Astrocyte (in vitro differentiated cells and primary cell): ENCODE measurements around the gene C22orf31. TPM values are rescaled to one million over a fixed set of nuclear protein-coding genes. Genes with fewer than 3 reads are reported as not detected.

Source experiments
- DNase-seq: peaks from one replicate; pipeline ENCODE4 v3.0.0-alpha.2; 2010; ENCODE audit warnings: low read depth
- FAIRE-seq: peaks from 2 replicates; lab custom pipeline; 2011; peaks lifted over from hg19 to GRCh38; lab: Jason Lieb, UNC
- H2AFZ ChIP-seq: 2 replicates; pipeline ENCODE4 v1.6.0; 2012; ENCODE audit warnings: low read depth, low read length, inconsistent platforms
- H3K27ac ChIP-seq: 2 replicates; pipeline ENCODE4 v1.5.1; 2011; ENCODE audit warnings: low read depth, low read length, inconsistent platforms
- H3K27me3 ChIP-seq: 2 replicates; pipeline ENCODE4 v1.6.0; 2011; ENCODE audit warnings: low read length, inconsistent platforms; ENCODE audit not compliant: insufficient read depth
- H3K36me3 ChIP-seq: 2 replicates; pipeline ENCODE4 v1.5.1; 2011; ENCODE audit warnings: low read length, inconsistent platforms; ENCODE audit not compliant: insufficient read depth
- H3K4me1 ChIP-seq: 2 replicates; pipeline ENCODE4 v1.5.1; 2011; ENCODE audit warnings: low read length, inconsistent platforms; ENCODE audit not compliant: insufficient read depth
- H3K4me2 ChIP-seq: 2 replicates; pipeline ENCODE4 v1.6.0; 2012; ENCODE audit warnings: low read length, inconsistent platforms
- H3K4me3 ChIP-seq: 2 replicates; pipeline ENCODE4 v1.5.1; 2011; ENCODE audit warnings: low read depth, mild to moderate bottlenecking, low read length, inconsistent platforms; ENCODE audit not compliant: insufficient read depth
- H3K79me2 ChIP-seq: 2 replicates; pipeline ENCODE4 v1.6.0; 2012; ENCODE audit warnings: mild to moderate bottlenecking, low read length, inconsistent platforms; ENCODE audit not compliant: insufficient read depth
- H3K9ac ChIP-seq: 2 replicates; pipeline ENCODE4 v1.6.0; 2012; ENCODE audit warnings: mild to moderate bottlenecking, low read length, inconsistent platforms
- H3K9me3 ChIP-seq: 2 replicates; pipeline ENCODE4 v1.5.1; 2012; ENCODE audit warnings: low read depth, mild to moderate bottlenecking, low read length, inconsistent platforms; ENCODE audit not compliant: insufficient read depth
- H4K20me1 ChIP-seq: 2 replicates; pipeline ENCODE4 v1.6.0; 2012; ENCODE audit warnings: low read length, inconsistent platforms; ENCODE audit not compliant: insufficient read depth
- H3K27ac Mint-ChIP-seq: one replicate; pipeline ENCODE4 v1.8.0; 2021; ENCODE audit warnings: mild to moderate bottlenecking, mixed read lengths; ENCODE audit not compliant: unreplicated experiment
- H3K27me3 Mint-ChIP-seq: one replicate; pipeline ENCODE4 v1.8.0; 2021; ENCODE audit warnings: low read depth, mixed read lengths; ENCODE audit not compliant: unreplicated experiment
- H3K36me3 Mint-ChIP-seq: one replicate; pipeline ENCODE4 v1.8.0; 2021; ENCODE audit warnings: low read depth, mixed read lengths; ENCODE audit not compliant: unreplicated experiment
- H3K4me1 Mint-ChIP-seq: one replicate; pipeline ENCODE4 v1.8.0; 2021; ENCODE audit warnings: low read depth, mixed read lengths; ENCODE audit not compliant: unreplicated experiment
- H3K4me3 Mint-ChIP-seq: one replicate; pipeline ENCODE4 v1.8.0; 2021; ENCODE audit warnings: mild to moderate bottlenecking, moderate library complexity, mixed read lengths; ENCODE audit not compliant: unreplicated experiment
- H3K9me3 Mint-ChIP-seq: one replicate; pipeline ENCODE4 v1.8.0; 2021; ENCODE audit warnings: mild to moderate bottlenecking, mixed read lengths; ENCODE audit not compliant: unreplicated experiment
- EZH2 ChIP-seq: IDR thresholded peaks from 2 replicates; pipeline ENCODE4 v1.6.1; 2012; ENCODE audit warnings: mild to moderate bottlenecking, low read length, inconsistent platforms; ENCODE audit not compliant: insufficient read depth
- total RNA-seq: library from RNA; stranded (reverse); gene quantifications from 2 replicates; pipeline ENCODE4 v1.2.1, GENCODE V29; 2021
- TF ChIP-seq, protein P1 (sequence below): IDR thresholded peaks from 2 replicates; pipeline ENCODE4 v1.5.1; 2011; ENCODE audit warnings: low read depth, mild to moderate bottlenecking, inconsistent platforms, low read length, moderate library complexity; ENCODE audit not compliant: insufficient read depth

Gene C22orf31
- total RNA-seq, 1 donor from 2014 or later, result not detected

DNA sequence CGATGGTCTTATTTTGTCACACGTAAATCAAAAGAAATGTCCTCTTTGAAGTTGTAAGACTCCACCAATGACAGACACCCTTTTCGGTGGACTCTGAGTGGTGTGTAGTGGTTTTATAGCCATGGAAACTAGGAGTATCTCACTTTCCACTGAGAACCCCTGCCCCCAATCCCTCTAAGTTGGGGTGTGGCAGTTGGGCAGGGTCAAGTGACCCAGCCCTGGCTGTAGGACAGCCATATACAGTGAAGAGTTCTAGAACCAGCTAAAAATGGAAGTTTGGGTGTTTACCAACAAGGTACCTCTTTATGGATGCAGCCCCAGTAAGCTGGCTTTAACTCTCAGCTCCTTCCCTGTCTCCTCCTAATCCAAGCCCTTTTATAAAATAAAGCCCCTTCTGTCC lies 5.2 kb downstream of the C22orf31 start:
- TF ChIP-seq, protein P1, sequence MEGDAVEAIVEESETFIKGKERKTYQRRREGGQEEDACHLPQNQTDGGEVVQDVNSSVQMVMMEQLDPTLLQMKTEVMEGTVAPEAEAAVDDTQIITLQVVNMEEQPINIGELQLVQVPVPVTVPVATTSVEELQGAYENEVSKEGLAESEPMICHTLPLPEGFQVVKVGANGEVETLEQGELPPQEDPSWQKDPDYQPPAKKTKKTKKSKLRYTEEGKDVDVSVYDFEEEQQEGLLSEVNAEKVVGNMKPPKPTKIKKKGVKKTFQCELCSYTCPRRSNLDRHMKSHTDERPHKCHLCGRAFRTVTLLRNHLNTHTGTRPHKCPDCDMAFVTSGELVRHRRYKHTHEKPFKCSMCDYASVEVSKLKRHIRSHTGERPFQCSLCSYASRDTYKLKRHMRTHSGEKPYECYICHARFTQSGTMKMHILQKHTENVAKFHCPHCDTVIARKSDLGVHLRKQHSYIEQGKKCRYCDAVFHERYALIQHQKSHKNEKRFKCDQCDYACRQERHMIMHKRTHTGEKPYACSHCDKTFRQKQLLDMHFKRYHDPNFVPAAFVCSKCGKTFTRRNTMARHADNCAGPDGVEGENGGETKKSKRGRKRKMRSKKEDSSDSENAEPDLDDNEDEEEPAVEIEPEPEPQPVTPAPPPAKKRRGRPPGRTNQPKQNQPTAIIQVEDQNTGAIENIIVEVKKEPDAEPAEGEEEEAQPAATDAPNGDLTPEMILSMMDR, result no peak
- TF ChIP-seq EZH2, result no peak
- no peaks in the 10 kb centered on the region for H3K36me3 ChIP-seq
- no peaks in the 10 kb centered on the region for H4K20me1 ChIP-seq
- H3K4me3 Mint-ChIP-seq, result no peak overlapping the region
- no peak overlapping the region for H3K27ac Mint-ChIP-seq
- H3K4me3 ChIP-seq, result no peak overlapping the region
- H3K4me1 ChIP-seq, result no peaks in the 10 kb centered on the region
- no peaks in the 10 kb centered on the region for H3K36me3 Mint-ChIP-seq
- DNase-seq, result no peak
- H3K27ac ChIP-seq, result no peak overlapping the region
- no peak for FAIRE-seq
- peaks cover 14% of the 10 kb centered on the region for H3K27me3 Mint-ChIP-seq
- no peak overlapping the region for H3K4me2 ChIP-seq
- H3K79me2 ChIP-seq, result no peaks in the 10 kb centered on the region
- H3K9me3 Mint-ChIP-seq, result no peaks in the 10 kb centered on the region
- no peak overlapping the region for H3K9ac ChIP-seq
- H3K4me1 Mint-ChIP-seq, result no peaks in the 10 kb centered on the region
- H3K9me3 ChIP-seq, result no peaks in the 10 kb centered on the region
- H3K27me3 ChIP-seq, result no peaks in the 10 kb centered on the region
- H2AFZ ChIP-seq, result no peak overlapping the region

- Histone ChIP-seq H2AFZ (no peak overlapping the region), H3K4me3 (no peak overlapping the region), H3K4me1 (no peaks in the 10 kb centered on the region), H3K9ac (no peak overlapping the region), H3K4me2 (no peak overlapping the region), H3K27me3 (no peaks in the 10 kb centered on the region), H3K9me3 (no peaks in the 10 kb centered on the region), H3K79me2 (no peaks in the 10 kb centered on the region), H3K36me3 (no peaks in the 10 kb centered on the region), H3K27ac (no peak overlapping the region), H4K20me1 (no peaks in the 10 kb centered on the region)
- Mint-ChIP-seq H3K27ac (no peak overlapping the region), H3K27me3 (peaks cover 5% of the 10 kb centered on the region), H3K4me1 (no peaks in the 10 kb centered on the region), H3K36me3 (peaks cover 3% of the 10 kb centered on the region), H3K9me3 (no peaks in the 10 kb centered on the region), H3K4me3 (no peak overlapping the region)
- FAIRE-seq (no peak), DNase-seq (no peak)
- TF ChIP-seq, protein P1, result no peak
- TF ChIP-seq EZH2, result no peak
Observed at GRCh38 chr22:29055192-29055830, 6.3 kb downstream of the C22orf31 start.

DNA sequence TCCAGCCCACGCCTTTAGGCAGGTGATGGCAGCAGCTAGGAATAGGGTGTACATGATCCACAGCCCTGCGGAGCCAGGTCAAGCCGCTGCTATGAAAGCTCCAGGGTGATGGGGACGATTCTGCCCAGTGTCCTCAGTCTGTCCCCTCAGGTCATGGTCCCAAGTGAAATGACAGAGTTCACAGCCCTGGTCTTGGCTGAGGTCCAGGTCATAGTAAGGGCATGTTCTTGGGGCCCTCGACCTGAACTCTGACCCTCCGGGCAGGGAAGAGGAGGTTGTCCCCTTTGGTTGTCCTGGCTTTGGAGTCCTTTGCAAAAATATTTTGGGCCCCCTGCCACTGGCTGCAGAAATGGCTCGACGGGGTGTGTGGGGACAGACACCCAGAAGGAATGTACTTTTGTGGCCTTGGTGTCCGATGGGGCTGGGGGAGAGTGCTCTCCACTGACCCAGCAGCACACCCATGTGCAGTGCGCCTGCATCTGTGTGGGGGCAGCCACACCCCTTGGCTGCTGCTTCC lies 7.3 kb downstream of the C22orf31 start:
- Mint-ChIP-seq H3K9me3 (no peaks in the 10 kb centered on the region), H3K27ac (no peak overlapping the region), H3K4me3 (no peak overlapping the region), H3K4me1 (no peaks in the 10 kb centered on the region), H3K27me3 (peaks cover 4% of the 10 kb centered on the region), H3K36me3 (peaks cover 3% of the 10 kb centered on the region)
- Histone ChIP-seq H4K20me1 (no peaks in the 10 kb centered on the region), H3K27ac (no peak overlapping the region), H3K9ac (no peak overlapping the region), H3K4me2 (no peak overlapping the region), H3K9me3 (no peaks in the 10 kb centered on the region), H2AFZ (no peak overlapping the region), H3K79me2 (no peaks in the 10 kb centered on the region), H3K4me1 (no peaks in the 10 kb centered on the region), H3K4me3 (no peak overlapping the region), H3K27me3 (no peaks in the 10 kb centered on the region), H3K36me3 (no peaks in the 10 kb centered on the region)
- TF ChIP-seq, protein P1, result no peak
- TF ChIP-seq EZH2, result no peak
- DNase-seq, result no peak
- FAIRE-seq, result no peak
